Effector memory CD4-positive, alpha-beta T cell (primary cell): ENCODE measurements around the gene CEP164.

Experiments
- DNase-seq, 3 donors: peaks; one replicate each; pipeline ENCODE4 v3.0.0-alpha.2; 2020
- H3K27ac ChIP-seq: 2 replicates; pipeline ENCODE4 v1.7.0; 2013; ENCODE audit warnings: mild to moderate bottlenecking, low read length, moderate library complexity; ENCODE audit not compliant: insufficient read depth, poor library complexity, severe bottlenecking
- H3K27me3 ChIP-seq: replicated peaks from 2 replicates; pipeline ENCODE4 v1.7.0; 2013; ENCODE audit warnings: mild to moderate bottlenecking, low read length; ENCODE audit not compliant: insufficient read depth, control insufficient read depth, poor library complexity, severe bottlenecking
- H3K36me3 ChIP-seq: 2 replicates; pipeline ENCODE4 v1.7.0; 2013; ENCODE audit warnings: mild to moderate bottlenecking, low read length, moderate library complexity; ENCODE audit not compliant: control insufficient read depth, insufficient read depth
- H3K4me1 ChIP-seq: 2 replicates; pipeline ENCODE4 v1.7.0; 2013; ENCODE audit warnings: low read length, mild to moderate bottlenecking; ENCODE audit not compliant: control insufficient read depth, insufficient read depth, poor library complexity, severe bottlenecking
- H3K4me3 ChIP-seq: 2 replicates; pipeline ENCODE4 v1.7.0; 2013; ENCODE audit warnings: low read length, low read depth, mild to moderate bottlenecking; ENCODE audit not compliant: insufficient read depth, poor library complexity, severe bottlenecking
- H3K9me3 ChIP-seq: 2 replicates; pipeline ENCODE4 v1.7.0; 2013; ENCODE audit warnings: mild to moderate bottlenecking, low read length, moderate library complexity; ENCODE audit not compliant: control insufficient read depth

The CEP164 gene

GRCh38 chr11:117378976-117379865 is 51.6 kb downstream of the CEP164 start:
- H3K27ac ChIP-seq, result no peak overlapping the region
- H3K36me3 ChIP-seq, result peaks cover 49% of the 10 kb centered on the region
- no peaks in the 10 kb centered on the region for H3K27me3 ChIP-seq
- DNase-seq, result no peak
- H3K9me3 ChIP-seq, result no peaks in the 10 kb centered on the region
- no peak overlapping the region for H3K4me3 ChIP-seq
- H3K4me1 ChIP-seq, result no peaks in the 10 kb centered on the region

DNA sequence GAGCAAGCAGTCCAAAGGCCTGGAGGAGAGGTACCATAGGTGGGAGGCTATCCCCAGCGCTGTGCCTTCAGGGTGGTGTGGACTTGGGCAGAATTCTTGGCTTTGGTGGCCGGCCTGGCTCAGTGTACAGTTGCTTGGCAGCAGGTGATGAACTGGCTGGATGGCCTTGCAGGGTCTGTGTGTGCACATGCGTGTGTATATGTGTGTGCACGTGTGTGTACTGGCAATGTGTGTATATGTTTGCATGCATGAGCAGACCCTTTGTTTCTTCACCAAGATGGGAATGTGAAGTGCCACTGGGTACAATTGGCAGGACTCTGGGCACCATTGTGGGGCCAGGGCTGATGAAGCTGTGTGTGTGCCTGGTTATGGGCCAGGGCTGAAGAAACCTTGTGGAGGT is 53.0 kb downstream of the CEP164 start:
- H3K9me3 ChIP-seq, result no peaks in the 10 kb centered on the region
- H3K4me3 ChIP-seq, result no peak overlapping the region
- H3K36me3 ChIP-seq, result peaks cover 39% of the 10 kb centered on the region
- H3K27me3 ChIP-seq, result no peaks in the 10 kb centered on the region
- no peak for DNase-seq
- H3K27ac ChIP-seq, result no peak overlapping the region
- no peaks in the 10 kb centered on the region for H3K4me1 ChIP-seq

DNA sequence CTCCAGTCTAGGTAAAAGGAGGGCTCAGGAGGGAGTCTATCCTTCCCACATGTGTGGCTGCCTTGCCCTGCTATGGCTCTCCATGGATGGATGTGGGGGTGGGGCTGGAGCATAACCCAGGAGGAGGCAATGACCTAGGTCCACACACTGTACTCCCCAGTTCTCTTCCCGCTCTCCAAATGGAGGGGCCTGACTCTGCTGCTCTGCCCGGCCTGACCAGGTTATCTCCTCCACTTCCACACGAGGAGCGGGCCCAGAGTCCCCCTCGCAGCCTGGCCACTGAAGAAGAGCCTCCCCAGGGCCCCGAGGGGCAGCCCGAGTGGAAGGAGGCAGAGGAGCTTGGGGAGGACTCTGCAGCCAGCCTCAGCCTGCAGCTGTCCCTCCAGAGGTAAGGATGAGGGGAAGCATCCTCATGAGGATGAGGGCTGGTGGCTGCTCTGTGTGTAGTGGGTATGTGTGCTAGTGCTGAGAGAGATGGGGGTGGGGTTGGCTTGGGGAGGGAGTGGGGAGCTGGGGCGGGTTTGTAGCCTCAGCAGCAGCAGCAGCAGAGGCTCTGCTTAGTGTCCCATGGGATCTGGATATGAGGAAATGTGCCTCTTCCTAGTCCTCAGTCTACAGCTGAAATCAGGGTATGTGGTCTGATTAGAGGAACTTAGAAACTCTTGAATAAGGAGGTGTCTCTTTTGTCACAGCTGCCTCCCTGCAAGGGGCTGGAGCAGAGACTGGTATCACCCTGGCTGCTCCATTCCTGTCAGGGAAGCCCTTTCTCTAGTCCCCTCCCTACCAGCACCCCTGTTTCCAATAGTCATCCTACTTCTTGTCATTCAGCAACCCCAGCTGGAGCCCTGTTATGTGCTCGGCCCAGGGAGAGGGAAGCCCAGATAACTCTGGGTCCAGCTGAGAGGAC is 54.1 kb downstream of the CEP164 start:
- H3K9me3 ChIP-seq, result no peaks in the 10 kb centered on the region

DNA sequence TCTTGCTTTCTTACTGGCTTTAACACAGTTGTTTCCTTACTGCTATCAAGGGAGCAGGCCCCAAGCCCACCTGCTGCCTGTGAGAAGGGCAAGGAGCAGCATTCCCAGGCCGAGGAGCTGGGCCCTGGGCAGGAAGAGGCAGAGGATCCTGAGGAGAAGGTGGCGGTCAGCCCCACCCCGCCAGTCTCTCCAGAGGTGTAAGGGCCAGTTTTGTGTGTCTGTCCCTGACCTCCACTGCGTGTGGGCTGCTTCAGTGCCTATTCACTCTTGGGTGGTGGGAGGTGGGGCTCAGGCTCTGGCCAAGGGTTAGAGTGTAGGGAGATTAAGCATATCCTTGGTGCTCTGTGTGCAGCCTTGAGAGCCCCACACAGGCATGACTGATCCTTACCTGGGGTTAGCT is 55.1 kb downstream of the CEP164 start:
- no peaks in the 10 kb centered on the region for H3K9me3 ChIP-seq
- no peak for DNase-seq
- no peaks in the 10 kb centered on the region for H3K27me3 ChIP-seq
- no peak overlapping the region for H3K27ac ChIP-seq
- H3K4me3 ChIP-seq, result no peak overlapping the region
- H3K4me1 ChIP-seq, result no peaks in the 10 kb centered on the region
- H3K36me3 ChIP-seq, result peaks cover 55% of the 10 kb centered on the region

More for the DNA sequence above, 54.1 kb downstream of the CEP164 start:
- Histone ChIP-seq H3K27me3 (no peaks in the 10 kb centered on the region), H3K4me3 (no peak overlapping the region), H3K27ac (no peak overlapping the region), H3K4me1 (no peaks in the 10 kb centered on the region), H3K36me3 (peaks cover 45% of the 10 kb centered on the region)
- DNase-seq, result no peak

DNA sequence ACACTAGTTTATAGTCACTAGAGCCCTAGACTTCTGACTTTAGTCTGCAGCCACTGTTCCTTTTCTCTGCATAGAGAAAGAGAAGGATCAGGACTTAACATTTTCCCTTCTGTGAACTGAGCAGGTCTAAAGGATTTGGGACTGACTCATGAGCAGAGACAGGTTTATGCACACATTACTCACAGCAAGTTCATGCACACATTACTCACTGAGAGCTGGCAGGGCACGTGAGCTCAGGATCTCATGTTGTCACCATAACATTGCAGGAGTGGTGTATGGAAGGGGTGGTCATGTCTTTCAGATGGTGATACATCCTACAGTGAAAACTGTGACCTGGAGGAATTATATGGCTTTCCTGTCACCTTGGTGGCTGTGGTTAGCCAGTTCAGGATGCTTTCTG is 56.4 kb downstream of the CEP164 start:
- Histone ChIP-seq H3K36me3 (peaks cover 61% of the 10 kb centered on the region), H3K4me3 (no peak overlapping the region), H3K4me1 (no peaks in the 10 kb centered on the region), H3K27me3 (no peaks in the 10 kb centered on the region), H3K27ac (no peak overlapping the region), H3K9me3 (no peaks in the 10 kb centered on the region)
- DNase-seq, result no peak

GRCh38 chr11:117385471-117385870 is 57.8 kb downstream of the CEP164 start:
- Histone ChIP-seq H3K4me3 (no peak overlapping the region), H3K36me3 (peaks cover 55% of the 10 kb centered on the region), H3K4me1 (no peaks in the 10 kb centered on the region), H3K9me3 (no peaks in the 10 kb centered on the region), H3K27ac (no peak overlapping the region), H3K27me3 (no peaks in the 10 kb centered on the region)
- DNase-seq, result no peak

- peaks cover 53% of the 10 kb centered on the region for H3K36me3 ChIP-seq
- H3K9me3 ChIP-seq, result no peaks in the 10 kb centered on the region
- no peak for DNase-seq
- H3K27me3 ChIP-seq, result no peaks in the 10 kb centered on the region
- H3K4me3 ChIP-seq, result no peak overlapping the region
- no peaks in the 10 kb centered on the region for H3K4me1 ChIP-seq
- no peak overlapping the region for H3K27ac ChIP-seq
Observed at GRCh38 chr11:117385906-117386305, 58.3 kb downstream of the CEP164 start.

- Histone ChIP-seq H3K4me1 (no peaks in the 10 kb centered on the region), H3K27me3 (no peaks in the 10 kb centered on the region), H3K4me3 (no peak overlapping the region), H3K27ac (no peak overlapping the region), H3K9me3 (no peaks in the 10 kb centered on the region), H3K36me3 (peaks cover 55% of the 10 kb centered on the region)
- no peak for DNase-seq
Observed at GRCh38 chr11:117387992-117388755, 60.5 kb downstream of the CEP164 start.

DNA sequence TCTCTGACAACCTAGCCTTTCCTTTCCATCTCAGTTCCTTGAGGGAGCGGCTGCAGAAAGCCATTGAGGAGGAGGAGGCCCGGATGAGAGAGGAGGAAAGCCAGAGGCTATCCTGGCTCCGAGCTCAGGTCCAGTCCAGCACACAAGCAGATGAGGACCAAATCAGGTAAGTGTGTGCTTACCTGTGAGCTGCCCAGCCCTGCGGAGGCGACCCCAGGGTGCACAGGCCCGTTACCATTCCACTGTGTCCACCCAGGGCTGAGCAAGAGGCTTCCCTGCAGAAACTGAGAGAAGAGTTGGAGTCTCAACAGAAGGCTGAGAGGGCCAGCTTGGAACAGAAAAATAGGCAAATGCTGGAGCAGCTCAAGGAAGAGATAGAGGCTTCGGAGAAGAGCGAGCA is 63.1 kb downstream of the CEP164 start:
- Histone ChIP-seq H3K4me1 (no peaks in the 10 kb centered on the region), H3K27me3 (no peaks in the 10 kb centered on the region), H3K9me3 (no peaks in the 10 kb centered on the region), H3K36me3 (peaks cover 75% of the 10 kb centered on the region), H3K4me3 (no peak overlapping the region), H3K27ac (no peak overlapping the region)
- no peak for DNase-seq
